Fibroblast of peridontal ligament (primary cell): Measurements from ENCODE around the gene CD320.
"Not testable (repeated sequence)": the region's sequence is repeated elsewhere in the genome, so short reads cannot be mapped to it uniquely, and the experiment has no call there.

Experiments
- DNase-seq: peaks from one replicate; pipeline ENCODE4 v3.0.0-alpha.2; 2010; ENCODE audit errors: extremely low read depth

The CD320 gene

DNA sequence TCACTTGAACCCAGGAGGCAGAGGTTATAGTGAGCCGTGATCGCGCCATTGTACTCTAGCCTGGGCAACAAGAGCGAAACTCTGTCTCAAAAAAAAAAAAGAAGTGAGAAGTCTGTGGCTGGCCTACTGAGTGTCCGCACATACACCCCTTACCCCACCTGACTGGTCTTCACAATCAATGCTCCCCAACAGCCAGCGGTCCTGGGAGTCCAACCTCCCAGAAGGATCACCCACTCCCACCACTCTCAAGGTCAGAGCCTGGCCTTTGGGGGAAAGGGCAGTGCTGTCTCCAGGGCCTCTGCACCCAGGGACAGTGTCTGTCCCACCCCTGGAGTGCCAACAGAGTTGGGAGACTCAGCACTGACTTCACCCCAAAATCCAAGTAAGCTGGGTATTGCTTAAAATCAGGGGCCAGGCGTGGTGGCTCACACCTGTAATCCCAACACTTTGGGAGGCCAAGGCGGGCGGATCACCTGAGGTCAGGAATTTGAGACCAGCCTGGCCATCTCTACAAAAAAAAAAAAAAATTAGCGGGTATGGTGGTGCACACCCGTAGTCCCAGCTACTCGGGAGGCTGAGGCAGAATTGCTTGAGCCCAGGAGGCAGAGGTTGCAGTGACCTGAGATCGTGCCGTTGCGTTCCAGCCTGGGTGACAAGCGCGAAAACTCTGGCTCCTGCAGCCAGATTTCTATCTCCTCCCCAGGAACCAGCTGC lies 2.3 kb upstream of the CD320 start:
- no peak for DNase-seq

DNA sequence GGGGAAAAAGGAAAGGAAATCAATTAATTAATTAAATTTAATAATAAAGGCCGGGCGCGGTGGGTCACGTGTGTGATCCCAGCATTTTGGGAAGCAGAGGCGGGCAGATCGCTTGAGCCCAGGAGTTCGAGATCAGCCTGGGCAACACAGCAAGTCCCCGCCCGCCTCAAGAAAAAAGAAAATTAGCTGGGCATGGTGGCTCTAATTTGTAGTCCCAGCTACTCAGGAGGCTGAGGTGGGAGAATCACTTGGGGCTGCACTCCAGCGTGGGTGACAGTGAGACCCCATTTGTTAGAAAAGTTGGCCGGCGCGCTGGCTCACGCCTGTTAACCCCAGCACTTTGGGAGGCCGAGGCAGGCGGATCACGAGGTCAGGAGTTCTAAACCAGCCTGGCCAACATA lies 733 bp upstream of the CD320 start:
- DNase-seq: no peak

DNA sequence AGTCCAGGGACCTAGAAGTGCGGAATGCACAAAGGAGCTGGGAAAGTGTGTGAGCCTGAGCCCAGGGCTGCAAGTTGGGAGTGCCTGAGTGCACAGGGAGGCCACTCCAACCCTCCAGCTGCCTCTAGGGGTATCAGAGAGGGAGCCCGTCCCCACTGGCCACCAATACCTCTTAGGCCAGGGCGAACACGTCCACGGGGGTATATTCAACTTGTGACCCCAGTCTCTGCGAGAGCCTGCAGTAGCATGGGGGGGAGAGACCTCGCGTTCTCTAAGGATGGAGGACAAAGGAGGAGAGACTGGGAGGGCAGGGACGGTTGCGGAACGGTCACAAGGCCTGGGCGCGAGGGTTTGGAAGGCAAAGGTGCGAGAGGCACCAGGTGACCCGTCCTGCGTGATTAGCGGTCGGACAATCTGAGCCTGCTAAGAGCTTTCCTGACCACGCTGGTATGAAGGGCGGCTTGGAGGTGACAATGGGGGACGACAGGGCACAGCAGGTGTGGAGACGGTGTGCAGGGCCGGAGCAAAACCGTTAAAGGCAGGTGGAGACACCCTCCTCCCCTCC lies 676 bp downstream of the CD320 start:
- DNase-seq: no peak

DNA sequence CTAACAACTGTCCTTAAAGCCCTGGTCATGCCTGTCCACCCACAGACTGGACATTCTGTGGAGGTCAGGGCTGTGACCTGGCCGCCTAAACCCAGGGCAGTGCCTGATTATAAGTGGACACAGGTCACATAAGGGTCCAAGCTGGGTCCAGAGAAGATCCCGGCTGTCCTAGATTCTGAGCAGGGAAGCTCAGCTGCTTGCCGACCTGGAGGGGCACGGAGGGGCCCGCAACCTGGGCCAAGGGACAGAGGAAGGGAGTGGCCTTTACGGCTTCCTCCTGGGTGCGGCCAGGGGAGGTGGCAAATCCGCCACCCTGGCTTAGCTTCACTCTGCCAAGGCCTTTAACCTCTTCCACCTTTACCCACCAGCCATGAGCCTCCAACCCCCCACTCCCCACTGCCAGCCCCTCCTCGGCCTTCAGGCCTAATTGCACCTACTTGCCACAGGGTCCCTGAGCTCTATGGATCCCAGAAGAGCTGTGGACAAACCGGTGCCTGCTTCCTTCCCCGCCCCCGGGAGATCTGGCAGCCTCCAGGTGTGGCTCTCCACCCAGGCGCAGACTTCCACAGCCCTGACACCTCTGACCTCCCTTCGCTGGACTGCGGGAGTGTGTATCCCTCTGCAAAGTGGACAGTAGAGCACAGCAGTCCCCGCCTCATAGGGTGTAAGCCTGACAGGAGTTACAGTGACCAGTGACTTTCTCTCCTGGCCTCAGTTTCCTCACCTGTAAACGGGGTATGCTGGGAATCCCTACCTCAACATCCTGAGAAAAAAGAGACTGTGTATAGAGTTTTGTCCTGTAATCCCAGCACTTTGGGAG lies 1.7 kb downstream of the CD320 start:
- DNase-seq: no peak

DNA sequence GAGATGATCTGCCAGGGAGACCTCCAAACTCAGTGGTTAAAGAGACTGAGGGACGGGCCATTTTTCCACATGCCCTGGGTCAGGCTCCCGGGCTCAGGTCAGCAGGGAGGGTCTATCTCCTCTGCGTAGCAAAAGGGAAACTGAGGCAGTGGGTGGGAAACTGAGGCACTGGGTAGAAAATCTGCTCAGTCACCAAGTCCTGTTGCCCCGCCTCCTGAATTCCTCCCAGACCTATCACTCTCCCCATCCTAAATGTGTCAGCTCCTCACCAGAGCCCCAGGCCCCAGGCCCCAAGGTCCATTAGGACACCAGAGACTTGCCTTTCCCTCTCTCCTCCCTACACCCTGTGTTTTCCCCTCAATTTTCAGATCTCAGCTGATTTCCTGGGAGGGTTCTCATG lies 2.4 kb downstream of the CD320 start:
- no peak for DNase-seq

DNA sequence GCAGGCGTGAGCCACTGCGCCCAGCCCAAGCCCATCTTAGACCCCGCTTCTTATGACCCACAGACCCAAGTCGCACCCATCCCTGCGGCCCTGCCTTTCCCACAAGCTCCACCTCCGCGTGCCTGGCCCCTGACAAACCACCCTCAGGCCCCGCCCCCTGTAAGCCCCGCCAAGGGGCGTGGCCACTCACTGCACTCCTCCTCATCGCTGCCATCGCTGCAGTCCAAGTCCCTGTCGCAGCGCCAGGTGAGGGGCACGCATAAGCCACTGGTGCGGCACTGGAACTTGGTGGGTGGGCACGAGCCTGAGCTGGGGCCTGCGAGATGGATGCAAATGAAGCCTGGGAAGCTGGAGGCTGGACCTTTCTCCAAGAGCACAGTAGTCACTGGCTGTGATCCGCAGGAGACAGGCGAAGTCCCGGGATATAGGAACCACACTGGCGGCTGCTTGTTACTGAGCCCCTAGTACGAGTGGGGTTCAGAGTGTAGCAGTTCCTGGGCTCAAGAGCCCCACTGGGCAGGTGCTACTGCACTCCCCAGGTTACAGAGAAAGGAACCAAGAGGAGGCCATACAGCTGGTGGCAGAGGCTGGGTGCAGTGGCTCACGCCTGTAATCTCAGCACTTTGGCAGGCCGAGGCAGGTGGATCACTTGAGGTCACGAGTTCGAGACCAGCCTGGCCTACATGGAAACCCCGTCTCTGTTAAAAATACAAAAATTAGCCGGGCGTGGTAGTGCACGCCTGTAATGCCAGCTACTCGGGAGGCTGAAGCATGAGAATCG lies 3.1 kb downstream of the CD320 start:
- no peak for DNase-seq

DNA sequence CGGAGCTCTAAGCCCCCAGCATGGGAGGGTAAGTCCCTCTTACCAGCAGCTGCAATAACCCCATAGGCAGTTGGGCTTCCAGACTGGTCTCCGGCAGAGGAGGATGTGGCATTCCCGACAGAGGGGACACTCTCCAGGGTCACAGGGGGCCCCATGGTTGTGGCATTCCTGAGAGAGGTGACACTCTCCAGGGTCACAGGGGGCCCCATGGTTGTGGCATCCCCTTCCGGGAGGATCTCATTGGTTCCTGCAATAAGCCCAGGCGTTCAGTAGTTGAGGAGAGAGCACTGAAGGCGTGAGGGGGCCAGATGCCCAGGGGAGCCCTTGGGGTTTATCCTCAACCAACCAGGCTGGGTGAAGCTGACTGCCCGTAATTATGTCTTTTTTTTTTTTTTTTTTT lies 5.4 kb downstream of the CD320 start:
- DNase-seq: no peak

DNA sequence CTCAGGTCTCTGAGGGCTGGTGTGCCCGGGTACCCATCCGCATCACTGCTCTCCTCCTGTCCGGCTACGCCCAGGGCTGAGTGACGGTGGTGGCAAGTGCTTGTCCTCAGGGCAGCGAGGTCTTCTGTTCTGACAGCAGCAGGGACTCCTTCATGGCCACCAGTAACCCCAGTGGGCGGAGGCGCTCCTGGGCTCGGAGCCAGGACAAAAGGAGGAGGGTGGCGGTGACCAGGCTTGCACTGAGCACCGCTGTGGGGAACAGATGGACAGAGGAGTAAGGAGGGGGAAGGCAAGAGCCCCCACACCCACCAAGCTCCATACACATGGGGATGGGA lies 5.8 kb downstream of the CD320 start:
- no peak for DNase-seq

DNA sequence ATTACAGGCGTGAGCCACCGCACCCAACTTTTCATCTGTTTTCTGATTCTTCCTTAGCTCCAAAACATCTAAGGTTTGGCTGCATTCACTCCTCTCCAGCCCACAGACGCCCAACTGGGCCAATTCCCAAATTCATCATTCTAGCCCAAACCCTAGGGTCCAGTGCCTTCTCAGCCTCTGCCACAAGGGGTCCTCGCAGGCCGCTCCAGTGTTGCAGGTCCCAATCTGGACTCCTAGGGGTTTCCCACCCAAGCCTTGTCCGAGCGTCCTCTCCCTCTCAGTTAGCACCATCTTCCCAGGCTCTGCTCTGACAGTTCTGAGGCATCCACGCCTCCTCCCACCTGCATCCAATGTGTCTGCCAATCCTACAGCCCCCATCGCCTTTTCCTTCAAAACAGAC lies 16.8 kb downstream of the CD320 start:
- not testable (repeated sequence) for DNase-seq

DNA sequence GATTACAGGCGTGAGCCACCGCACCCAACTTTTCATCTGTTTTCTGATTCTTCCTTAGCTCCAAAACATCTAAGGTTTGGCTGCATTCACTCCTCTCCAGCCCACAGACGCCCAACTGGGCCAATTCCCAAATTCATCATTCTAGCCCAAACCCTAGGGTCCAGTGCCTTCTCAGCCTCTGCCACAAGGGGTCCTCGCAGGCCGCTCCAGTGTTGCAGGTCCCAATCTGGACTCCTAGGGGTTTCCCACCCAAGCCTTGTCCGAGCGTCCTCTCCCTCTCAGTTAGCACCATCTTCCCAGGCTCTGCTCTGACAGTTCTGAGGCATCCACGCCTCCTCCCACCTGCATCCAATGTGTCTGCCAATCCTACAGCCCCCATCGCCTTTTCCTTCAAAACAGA lies 31.6 kb downstream of the CD320 start:
- not testable (repeated sequence) for DNase-seq

DNA sequence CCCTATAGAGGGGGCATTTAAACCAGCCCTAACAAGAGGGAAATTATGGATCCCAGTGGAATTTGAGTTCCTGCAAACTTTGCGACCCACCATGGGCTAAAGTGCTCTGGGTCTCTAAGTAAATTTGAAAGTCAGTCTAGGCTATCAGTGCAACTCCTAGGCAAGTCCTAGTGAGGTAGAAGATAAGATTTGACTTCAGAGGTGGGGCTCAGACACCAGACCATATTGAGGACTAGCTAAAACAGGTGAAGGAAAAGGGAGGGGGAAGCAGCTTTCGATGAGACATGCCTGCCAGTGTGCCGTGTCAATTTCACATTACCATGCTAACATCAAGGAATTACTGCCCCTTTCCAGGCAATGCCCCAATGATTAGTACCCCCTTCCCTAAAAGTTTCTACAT lies 38.4 kb downstream of the CD320 start:
- no peak for DNase-seq

DNA sequence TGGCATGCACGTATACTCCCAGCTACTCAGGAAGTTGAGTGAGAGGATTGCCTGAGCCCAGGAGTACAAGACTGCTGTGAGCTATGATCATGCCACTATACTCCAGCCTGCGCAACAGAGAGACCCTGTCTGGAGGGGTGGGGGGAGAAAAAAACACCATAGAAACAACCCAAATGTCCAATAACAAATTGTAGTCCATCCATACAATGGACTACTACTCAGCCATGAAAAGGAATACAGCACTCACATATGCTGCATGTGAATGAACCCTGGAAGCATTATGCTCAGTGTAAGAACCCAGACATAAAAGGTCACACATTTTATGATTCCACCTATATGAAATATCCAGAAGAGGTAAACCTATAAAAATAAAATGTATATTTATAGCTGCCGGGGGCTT lies 42.3 kb downstream of the CD320 start:
- DNase-seq: no peak

DNA sequence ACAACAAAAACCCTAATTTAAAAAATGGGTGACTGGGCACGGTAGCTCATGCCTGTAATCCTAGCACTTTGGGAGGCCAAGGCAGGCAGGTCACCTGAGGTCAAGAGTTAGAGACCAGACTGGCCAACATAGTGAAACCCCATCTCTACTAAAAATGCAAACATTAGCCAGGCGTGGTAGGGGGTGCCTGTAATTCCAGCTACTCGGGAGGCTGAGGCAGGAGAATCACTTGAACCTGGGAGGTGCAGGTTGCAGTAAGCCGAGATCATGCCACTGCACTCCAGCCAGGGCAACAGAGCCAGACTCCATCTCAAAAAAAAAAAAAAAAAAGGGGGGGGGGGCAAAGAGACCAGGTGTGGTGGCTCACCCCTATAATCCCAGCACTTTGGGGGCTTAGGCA lies 43.9 kb downstream of the CD320 start:
- not testable (repeated sequence) for DNase-seq

DNA sequence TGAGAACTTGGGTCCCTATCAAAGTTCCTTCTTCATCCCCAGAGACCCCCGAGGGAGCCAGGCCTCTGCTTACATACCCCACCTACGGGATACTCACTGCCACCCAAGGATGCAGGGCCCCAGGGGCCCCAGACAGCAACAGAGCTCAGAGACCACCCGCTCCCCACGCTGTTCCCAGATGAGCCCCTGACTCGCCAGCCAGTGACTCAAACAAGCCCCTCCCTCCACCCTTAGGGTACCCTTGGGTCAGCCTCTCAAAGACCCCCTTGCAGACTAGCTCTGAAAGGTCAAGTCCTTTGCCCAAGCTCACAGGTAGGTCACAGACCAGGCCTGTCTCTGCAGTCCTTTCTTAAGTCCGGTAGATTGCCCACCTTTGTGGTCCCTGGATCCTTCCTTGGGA lies 45.7 kb downstream of the CD320 start:
- no peak for DNase-seq

DNA sequence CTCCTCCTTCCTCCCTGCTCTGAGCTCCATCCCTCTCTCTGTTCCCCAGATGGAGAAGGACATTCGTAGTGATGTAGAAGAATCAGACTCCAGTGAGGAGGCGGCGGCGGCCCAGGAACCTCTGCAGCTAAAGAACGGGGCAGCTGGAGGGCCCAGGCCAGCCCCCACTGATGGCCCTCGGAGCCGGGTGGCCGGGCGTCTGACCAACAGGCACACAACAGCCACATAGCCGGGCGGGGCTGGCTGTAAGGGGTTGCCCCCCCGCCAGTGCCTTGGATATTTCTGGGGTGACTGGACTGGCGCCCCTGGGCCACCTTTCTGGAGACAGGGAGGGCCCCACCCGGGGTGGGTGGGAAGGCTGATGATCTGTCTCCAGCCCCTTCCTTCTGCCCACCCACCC lies 46.3 kb downstream of the CD320 start:
- DNase-seq: no peak

DNA sequence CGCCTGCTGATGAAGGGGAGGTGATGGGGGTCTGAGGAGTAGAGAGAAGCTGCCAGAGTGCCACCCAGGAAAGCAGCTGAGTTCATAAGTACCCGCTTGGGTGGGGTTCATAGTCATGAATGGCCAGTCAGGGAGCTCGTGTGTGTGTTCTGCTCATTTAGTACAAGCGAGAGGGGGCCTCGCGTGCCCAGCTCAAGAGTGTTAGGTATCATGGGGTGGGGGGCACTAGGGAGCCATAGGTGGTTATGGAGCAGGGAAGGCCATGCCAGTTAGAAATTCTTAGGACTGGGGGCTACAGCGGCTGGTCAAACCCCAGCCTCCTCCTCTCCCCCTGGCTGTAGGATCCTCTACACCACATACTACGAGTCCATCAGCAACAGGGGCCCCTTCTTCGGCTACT lies 46.8 kb downstream of the CD320 start:
- no peak for DNase-seq

DNA sequence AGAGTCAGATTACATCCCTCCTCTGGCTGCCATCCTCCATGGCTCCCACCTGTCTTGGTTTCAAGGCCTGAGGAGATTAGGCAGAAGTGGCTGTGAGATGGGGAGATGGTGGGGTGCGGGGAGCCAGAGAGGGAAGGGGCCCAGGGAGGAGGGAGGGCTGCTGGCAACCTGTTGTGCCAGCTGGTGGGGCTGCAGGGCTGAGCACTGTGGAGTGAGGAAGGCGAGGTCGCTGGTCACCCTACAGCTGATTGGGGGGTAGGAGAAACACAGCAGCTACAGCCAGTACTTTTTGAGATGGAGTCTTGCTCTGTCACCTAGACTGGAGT lies 48.3 kb downstream of the CD320 start:
- no peak for DNase-seq

DNA sequence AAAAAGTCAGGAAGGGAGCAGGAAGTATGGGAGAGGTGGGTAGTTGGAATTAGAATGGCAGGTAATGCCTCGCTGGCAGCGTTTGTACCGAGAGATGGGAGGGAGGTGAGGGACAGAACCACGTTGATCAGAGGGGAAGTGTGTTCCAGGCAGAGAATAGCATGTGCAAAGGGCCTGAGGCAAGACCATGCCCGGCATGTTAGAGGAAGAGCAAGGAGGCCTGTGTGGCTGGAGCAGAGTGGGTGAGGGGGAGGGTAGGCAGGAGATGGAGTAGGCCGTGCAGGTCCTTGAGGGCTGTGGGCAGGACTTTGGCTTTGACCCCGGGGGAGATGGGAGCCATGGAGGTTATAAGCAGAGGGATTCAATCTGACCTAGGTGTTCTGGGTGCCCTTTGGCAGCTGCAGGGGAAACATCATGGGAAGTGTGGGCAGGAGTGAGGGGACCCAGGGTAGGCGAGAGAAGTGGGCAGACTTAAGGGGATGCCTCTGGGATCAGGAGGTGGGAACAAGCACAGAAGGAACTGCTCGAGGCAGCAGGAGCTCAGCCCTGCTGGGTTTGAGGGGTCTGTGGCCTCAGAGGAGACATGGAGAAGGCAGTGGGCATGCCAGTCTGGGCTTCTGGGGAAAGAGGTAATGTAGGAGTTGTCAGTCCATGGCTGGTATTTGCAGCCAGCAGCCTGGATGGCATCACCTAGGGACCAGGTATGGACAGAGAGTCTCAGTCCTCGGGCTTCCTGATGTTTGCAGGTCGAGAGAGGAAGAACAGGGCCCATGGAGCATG lies 48.8 kb downstream of the CD320 start:
- no peak for DNase-seq

DNA sequence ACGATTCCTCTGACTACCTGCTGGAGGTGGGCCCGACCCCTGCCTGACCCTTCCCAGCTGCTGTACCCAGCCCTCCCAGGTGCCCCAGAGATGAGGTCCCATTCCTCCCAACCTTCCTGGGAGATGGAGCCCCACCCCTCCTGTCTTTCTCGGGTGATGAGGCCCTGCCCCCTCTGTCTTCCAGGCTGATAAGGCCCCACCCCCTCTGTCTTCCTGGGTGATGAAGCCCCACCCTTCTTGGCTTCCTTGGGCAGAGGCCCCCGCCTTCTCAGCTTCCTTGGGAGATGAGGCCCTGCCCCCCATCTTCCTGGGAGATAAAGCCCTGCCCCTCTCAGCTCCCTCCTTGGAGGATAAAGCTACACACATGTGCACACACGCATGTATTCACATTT lies 51.1 kb downstream of the CD320 start:
- no peak for DNase-seq

DNA sequence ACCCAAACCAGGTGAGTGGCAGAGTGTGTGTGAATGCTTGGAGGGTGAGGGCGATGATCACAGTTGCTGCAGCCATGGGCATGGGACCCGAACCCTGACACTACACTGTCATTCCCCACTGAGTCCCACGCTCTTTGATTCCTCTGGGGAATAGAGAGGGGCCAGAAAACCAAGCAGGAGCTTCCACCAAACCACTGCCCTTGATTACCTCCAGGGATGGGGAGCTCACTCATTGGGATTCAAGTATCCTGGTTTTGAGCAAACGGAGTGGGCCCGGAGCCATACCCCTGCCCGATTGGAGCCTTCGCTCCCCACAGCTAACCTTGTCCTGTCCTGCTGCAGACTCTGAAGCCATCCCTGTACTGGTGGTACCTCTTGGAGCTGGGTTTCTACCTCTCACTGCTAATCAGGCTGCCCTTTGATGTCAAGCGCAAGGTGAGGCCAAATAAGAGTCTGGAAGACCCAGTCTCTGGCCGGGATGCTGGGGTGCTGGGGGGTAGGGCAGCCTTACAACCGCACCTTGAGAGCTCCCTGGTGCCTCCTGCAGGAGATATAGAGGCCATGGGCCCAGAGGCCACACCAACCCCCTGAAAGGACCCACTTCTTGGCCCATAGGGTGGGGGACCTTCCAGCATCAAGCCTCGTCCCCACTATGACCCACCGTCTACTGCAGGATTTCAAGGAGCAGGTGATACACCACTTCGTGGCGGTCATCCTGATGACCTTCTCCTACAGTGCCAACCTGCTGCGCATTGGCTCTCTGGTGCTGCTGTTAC lies 51.7 kb downstream of the CD320 start:
- no peak for DNase-seq
